GM10248 (cell line): ENCODE measurements around the gene LLGL2.

Experiments
- CTCF ChIA-PET: fragments of 300-600 bp; sonication (Branson Sonifier 250); formaldehyde crosslinking; extraction: SDS; loops from one replicate; lab custom pipeline; 2021; ENCODE audit warnings: antibody characterized with exemption; lab: Yijun Ruan, JAX
- POLR2A ChIA-PET: fragments of 350-650 bp; sonication (Branson Sonifier 250); formaldehyde crosslinking; extraction: SDS; loops from one replicate; lab custom pipeline; 2020; ENCODE audit warnings: antibody characterized with exemption; lab: Yijun Ruan, JAX
- DNase-seq: peaks from one replicate; pipeline ENCODE4 v3.0.0; 2012; ENCODE audit errors: extremely low spot score
- TF ChIP-seq, protein P1 (sequence below): IDR thresholded peaks from 2 replicates; pipeline ENCODE4 v1.5.1; 2012; ENCODE audit warnings: mild to moderate bottlenecking, low read depth; ENCODE audit errors: extremely low read depth, missing control alignments, control extremely low read depth

Gene LLGL2

DNA sequence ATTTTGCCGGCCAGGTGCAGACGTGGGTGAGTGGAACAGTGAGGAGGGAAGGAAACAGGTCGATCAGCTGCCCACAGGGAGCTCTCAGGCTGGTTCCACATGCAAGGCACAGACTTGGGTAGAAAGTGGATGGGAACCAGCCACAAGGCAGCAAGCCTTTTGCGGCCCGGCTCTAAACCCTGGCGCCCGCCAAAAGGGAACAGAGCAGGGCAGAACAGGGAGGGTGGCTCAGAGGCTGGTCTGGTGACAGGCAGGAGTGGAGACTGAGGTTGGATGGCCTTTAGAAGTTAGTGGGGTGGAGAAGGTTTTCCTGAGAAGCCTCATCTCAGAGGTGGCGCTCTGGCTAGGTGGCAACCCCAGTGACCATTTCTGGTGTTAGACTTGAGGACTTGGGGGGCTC lies 10.4 kb downstream of the LLGL2 start:
- ChIA-PET CTCF (interaction anchor here (2.5 kb wide), 1 partner anchor 19 kb away, joined by 15 read pairs; the partner anchor contains the start of gene TSEN54), POLR2A (no interaction called here)
- no peak for DNase-seq
- TF ChIP-seq, protein P1, sequence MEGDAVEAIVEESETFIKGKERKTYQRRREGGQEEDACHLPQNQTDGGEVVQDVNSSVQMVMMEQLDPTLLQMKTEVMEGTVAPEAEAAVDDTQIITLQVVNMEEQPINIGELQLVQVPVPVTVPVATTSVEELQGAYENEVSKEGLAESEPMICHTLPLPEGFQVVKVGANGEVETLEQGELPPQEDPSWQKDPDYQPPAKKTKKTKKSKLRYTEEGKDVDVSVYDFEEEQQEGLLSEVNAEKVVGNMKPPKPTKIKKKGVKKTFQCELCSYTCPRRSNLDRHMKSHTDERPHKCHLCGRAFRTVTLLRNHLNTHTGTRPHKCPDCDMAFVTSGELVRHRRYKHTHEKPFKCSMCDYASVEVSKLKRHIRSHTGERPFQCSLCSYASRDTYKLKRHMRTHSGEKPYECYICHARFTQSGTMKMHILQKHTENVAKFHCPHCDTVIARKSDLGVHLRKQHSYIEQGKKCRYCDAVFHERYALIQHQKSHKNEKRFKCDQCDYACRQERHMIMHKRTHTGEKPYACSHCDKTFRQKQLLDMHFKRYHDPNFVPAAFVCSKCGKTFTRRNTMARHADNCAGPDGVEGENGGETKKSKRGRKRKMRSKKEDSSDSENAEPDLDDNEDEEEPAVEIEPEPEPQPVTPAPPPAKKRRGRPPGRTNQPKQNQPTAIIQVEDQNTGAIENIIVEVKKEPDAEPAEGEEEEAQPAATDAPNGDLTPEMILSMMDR, result no peak

DNA sequence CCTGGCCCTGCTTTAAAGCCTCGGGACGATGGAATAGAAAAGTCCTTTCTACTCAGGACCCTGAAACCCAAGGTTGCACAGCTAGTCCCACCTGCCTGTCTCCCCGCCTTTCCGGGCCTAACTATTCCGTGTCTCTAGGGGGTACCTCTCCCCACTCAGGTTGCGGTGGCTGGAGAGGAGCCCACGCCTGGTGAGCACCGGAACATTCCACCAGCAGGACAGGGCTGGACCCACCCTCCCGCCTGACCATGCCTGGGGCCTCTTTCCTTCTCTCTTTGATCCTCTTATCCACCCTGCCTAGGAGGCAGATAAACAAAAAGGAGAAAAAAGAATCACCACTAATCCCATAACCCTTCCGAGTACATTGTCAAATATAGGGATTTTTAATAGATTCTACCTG lies 10.9 kb downstream of the LLGL2 start:
- DNase-seq, result no peak
- POLR2A ChIA-PET, result no interaction called here
- TF ChIP-seq, protein P1, result no peak
- CTCF ChIA-PET, result interaction anchor here (1.7 kb wide), 1 partner anchor 65 kb away, joined by 3 read pairs; no protein-coding TSS in a partner anchor

DNA sequence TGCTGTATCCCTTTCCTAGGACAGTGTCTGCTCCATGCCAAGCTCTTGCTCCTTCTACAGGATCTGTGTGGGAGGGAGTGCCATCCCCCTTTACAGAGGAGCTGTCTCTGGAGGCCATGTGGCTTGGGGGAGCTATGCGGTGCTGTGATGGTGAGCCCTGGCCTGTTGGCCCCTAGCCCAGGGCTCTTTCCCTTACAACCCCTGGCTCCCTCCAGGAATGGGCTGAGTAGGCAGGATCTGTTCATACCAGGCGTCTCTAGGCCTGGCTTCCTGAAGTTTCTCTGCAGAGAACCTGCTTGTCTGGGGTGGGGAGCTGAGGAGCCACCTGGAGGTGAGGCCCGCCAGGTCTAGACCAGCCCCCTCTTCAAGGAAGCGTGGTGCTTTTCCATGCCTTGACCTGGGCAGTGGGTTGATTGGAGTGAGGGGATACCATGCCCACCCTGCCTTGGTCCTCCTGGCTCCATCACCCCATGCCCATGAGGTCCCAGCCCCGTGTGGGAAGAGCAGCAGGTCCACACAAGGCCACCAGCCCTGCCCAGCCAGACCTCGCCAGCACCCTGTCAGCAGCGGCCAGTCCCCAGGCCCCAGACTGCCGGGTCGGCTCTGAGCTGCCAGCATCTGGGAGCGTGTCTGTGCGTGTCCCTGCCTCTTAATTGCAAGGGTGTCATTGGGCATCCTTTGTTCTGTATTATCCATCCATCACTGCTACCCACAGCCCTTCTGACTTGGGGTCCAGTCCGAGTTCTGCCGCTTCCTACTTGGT lies 14.7 kb downstream of the LLGL2 start:
- DNase-seq, result no peak
- ChIA-PET POLR2A (no interaction called here), CTCF (interaction anchor here (1.5 kb wide), 1 partner anchor 61 kb away, joined by 3 read pairs; no protein-coding TSS in a partner anchor)
- TF ChIP-seq, protein P1, result no peak

DNA sequence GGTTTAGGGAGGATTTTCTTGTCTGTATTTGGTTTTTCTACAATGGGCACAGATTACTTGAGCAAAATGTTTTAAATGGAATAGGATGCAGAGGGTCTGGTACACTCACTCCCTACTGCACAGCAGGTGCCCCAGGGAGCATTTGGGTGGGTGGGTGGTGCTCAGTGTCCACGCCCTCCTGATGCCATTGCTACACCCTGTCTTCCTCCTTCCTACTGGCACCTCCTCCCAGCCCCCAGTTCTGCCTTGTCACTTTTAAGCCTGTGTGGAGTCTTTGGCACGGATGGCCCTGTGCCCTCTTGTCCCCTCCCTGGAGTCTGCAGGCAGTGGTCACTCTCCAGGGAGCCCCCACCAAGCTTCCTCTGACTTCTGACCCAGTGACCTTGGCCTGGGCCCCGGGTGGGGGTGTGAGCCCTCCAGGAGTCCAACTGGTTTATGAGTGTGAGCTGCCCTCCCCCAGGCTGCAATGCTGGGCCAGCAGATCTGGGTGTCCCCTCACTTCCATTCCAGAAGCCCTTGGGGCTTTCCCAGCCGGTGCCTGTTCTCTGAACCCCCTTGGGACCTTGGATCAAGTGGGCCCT lies 15.5 kb downstream of the LLGL2 start:
- POLR2A ChIA-PET, result no interaction called here
- TF ChIP-seq, protein P1, result no peak
- CTCF ChIA-PET, result interaction anchor here (1.5 kb wide), 1 partner anchor 60 kb away, joined by 3 read pairs; no protein-coding TSS in a partner anchor
- no peak for DNase-seq

DNA sequence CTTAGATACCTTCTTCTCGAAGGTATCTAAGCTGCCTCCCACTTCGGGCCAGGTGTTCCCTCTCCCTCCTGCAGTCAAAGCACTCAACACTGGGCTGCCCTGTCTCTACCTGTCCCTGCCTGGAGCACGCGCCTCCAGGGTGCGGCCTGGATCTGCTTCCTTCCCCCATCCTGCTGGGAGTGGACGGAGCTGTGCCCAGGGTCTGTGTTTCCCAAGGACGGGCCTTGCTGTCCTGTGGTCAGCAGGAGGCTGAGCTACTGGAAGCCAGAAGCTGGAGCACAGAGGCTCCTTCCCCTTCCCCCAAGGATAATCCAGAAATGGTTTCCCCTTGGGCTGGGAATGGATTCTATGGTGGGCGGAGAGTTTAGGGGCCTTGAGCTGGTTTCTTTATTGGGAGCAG lies 16.7 kb downstream of the LLGL2 start:
- no peak for DNase-seq
- CTCF ChIA-PET, result interaction anchor here (1.2 to 2.0 kb wide), 3 partner anchors 18 to 91 kb away, joined by 3 to 7 read pairs (median 3); partner anchors contain the start of gene SMIM5
- POLR2A ChIA-PET, result interaction anchor here (0.6 kb wide), 1 partner anchor 63 kb away, joined by 5 read pairs; no protein-coding TSS in a partner anchor
- TF ChIP-seq, protein P1, result no peak

DNA sequence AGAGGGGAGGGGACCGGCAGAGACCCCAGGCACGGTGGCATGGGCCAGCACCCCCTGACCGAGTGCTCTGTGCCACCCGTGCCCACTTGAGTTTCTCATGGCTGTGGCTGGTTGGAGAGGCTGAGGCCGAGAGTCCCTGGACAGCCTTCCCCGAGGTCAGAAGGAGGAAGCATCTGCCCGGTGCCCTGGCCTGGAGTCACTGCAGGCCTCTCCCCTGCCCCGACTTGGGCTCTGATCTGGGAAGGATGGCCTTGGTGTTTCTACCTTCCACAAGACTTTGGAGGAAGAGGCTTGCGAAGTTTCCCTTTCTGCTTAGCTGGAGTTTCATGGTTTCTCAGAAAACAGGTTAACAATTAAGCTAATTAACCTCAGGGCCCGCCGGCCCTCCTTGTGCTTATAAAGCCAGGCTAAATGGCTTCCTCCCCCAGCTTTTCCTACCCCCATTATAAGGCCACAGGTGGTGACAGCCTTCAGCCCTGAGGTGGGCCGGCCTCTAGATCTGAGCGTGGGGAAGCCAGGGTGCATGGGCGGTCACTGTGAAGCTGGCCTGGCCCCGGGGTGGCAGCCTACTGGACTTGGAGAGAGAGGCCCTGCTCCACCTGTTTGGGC lies 17.3 kb downstream of the LLGL2 start:
- CTCF ChIA-PET, result interaction anchor here (1.2 to 2.0 kb wide), 4 partner anchors 19 to 132 kb away, joined by 3 to 7 read pairs (median 3); partner anchors contain the start of gene SMIM5
- no peak for DNase-seq
- POLR2A ChIA-PET, result interaction anchor here (0.6 kb wide), 1 partner anchor 63 kb away, joined by 5 read pairs; no protein-coding TSS in a partner anchor
- TF ChIP-seq, protein P1, result no peak
